HL-60 (cell line): Measurements from ENCODE around the gene SHLD1.
A peak's percentile ranks its signal among the peaks of the same experiment; 100 is the strongest.

Source experiments
- DNase-seq, 2 experiments: peaks; one replicate each; pipeline ENCODE4 v3.0.0-alpha.2; 2010 to 2020; ENCODE audit warnings: low read depth in 1 of 2, low spot score in 1 of 2
- H3K27ac ChIP-seq: fragments of 250-450 bp; sonication (Bioruptor Pico); replicated peaks from 2 replicates; pipeline ENCODE4 v1.5.1; 2020; ENCODE audit warnings: mild to moderate bottlenecking, moderate library complexity
- H3K27me3 ChIP-seq: fragments of 250-450 bp; sonication (Bioruptor Pico); 2 replicates; pipeline ENCODE4 v1.5.1; 2021; ENCODE audit warnings: mild to moderate bottlenecking, moderate library complexity; ENCODE audit not compliant: insufficient read depth, poor library complexity, severe bottlenecking
- H3K4me3 ChIP-seq: replicated peaks from 2 replicates; pipeline ENCODE4 v1.5.1; 2011; ENCODE audit warnings: mild to moderate bottlenecking, control low read depth, low read length; ENCODE audit not compliant: insufficient read depth
- GABPA ChIP-seq: IDR thresholded peaks from 2 replicates; pipeline ENCODE4 v1.6.1; 2012; ENCODE audit warnings: low read depth
- POLR2AphosphoS5 ChIP-seq: IDR thresholded peaks from 2 replicates; pipeline ENCODE4 v1.6.1; 2012; ENCODE audit warnings: low read depth
- REST ChIP-seq: IDR thresholded peaks from 2 replicates; pipeline ENCODE4 v1.6.1; 2012; ENCODE audit warnings: low read depth; ENCODE audit not compliant: insufficient replicate concordance
- SPI1 ChIP-seq: IDR thresholded peaks from 2 replicates; pipeline ENCODE4 v1.6.1; 2012; ENCODE audit warnings: low read depth, mild to moderate bottlenecking, borderline replicate concordance
- TF ChIP-seq, protein P1 (sequence below): IDR thresholded peaks from one replicate; pipeline ENCODE4 v1.5.1; 2011; ENCODE audit warnings: low read length, control low read depth, inconsistent platforms; ENCODE audit not compliant: insufficient read depth

Gene SHLD1

DNA sequence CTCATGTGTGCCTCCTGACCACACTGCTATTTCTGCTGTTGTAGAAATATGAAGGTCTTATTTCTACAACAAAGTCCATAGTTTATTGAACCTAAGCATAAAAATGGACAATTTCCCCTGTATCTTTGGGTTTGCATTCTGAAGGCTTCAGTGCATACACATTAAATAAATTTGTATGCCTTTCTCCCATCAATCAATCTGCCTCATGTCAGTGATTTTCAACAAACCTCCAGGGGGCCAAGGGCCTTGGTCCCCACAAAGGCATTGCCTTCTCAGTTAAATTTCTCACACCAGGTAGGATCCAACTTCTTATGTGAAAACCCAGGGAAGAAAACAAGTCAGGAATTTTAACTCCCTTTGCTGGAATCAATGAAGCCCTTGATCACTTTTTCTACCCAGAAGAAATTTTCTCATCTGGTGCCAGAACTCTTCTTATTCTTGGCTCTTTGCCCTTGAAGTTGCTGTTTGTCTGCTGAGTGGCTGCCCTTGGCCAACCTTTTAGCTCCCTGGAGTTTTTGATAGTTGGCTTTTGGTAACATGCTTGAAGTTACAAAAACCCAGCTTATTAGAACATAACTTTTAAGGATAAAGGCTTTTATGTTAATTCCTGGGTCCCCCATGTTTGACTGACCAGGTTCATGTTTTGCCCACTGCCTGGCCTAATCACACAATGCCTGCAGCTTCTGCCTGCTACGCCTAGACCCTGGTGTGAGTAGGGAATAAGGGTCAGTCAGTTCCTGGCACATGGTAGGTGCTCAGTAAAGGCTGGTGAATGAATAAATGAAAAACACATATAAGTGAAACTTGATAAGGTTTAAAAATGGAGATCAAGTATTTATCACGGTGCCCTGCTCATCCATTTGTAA is 37.0 kb downstream of the SHLD1 start:
- H3K27ac ChIP-seq = no peak overlapping the region
- H3K4me3 ChIP-seq = no peak overlapping the region
- no peaks in the 10 kb centered on the region for H3K27me3 ChIP-seq
- DNase-seq = no peak
- TF ChIP-seq SPI1 (no peak), GABPA (no peak), REST (no peak), POLR2AphosphoS5 (no peak)
- TF ChIP-seq, protein P1, sequence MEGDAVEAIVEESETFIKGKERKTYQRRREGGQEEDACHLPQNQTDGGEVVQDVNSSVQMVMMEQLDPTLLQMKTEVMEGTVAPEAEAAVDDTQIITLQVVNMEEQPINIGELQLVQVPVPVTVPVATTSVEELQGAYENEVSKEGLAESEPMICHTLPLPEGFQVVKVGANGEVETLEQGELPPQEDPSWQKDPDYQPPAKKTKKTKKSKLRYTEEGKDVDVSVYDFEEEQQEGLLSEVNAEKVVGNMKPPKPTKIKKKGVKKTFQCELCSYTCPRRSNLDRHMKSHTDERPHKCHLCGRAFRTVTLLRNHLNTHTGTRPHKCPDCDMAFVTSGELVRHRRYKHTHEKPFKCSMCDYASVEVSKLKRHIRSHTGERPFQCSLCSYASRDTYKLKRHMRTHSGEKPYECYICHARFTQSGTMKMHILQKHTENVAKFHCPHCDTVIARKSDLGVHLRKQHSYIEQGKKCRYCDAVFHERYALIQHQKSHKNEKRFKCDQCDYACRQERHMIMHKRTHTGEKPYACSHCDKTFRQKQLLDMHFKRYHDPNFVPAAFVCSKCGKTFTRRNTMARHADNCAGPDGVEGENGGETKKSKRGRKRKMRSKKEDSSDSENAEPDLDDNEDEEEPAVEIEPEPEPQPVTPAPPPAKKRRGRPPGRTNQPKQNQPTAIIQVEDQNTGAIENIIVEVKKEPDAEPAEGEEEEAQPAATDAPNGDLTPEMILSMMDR = no peak

GRCh38 chr20:5787796-5788165 is 37.6 kb downstream of the SHLD1 start:
- TF ChIP-seq GABPA = no peak
- TF ChIP-seq, protein P1 = no peak
- TF ChIP-seq POLR2AphosphoS5 = no peak
- no peak for DNase-seq
- H3K27me3 ChIP-seq = no peaks in the 10 kb centered on the region
- H3K4me3 ChIP-seq = no peak overlapping the region
- no peak overlapping the region for H3K27ac ChIP-seq

DNA sequence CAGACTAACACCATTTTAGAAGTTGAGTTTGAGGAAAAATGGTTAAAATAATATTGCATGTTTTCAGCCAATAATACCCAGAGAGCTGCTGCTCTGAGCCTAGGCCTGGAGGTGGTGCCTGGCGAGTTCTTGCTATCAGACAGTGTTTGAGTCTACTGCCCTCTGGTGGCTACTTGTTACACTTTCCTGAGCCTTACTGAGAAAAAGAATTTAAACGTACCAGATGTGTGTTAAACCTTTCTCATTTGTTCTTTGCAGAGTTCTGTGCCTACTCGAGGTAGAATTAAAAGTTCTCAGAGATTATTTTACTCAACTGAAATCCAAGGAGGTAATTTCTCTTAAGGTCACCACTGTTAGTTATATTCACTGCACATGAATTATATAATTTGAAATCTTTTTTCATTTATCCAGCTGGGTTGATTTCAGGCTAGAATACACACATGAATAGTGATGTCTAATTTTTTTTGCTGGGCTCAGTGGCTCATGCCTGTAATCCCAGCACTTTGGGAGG is 38.2 kb downstream of the SHLD1 start:
- no peak overlapping the region for H3K4me3 ChIP-seq
- TF ChIP-seq, protein P1 = peak; percentile 59
- no peak for TF ChIP-seq GABPA
- H3K27ac ChIP-seq = no peak overlapping the region
- peak; percentile 81 to 89 for DNase-seq
- H3K27me3 ChIP-seq = no peaks in the 10 kb centered on the region

DNA sequence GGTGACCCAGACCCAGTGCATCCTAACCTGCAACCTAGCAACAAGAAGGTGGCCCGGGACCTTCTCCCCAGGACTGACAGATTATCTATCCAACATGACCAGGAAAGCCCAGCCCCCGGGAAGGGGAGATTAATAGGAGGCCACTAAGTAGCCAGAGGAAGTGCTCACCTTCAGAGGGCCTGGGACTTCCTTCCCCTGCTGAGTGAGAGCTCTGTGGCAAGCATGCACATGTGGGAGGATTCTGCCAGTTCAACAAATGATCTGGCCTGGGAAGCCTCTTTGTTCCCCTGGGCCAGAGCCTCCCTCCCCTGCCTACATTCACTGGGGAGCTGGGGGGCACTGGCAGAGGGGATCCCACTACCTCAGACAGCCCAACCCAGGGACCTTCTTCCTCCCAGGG is 39.6 kb downstream of the SHLD1 start:
- Histone ChIP-seq H3K27me3 (no peaks in the 10 kb centered on the region), H3K27ac (peak overlapping the region; percentile 42; the same call in 1 of the 2 replicates), H3K4me3 (no peak overlapping the region)
- peak; percentile 13 to 60 for DNase-seq
- TF ChIP-seq REST (no peak), SPI1 (peak; percentile 60; the same call in 1 of the 2 replicates), POLR2AphosphoS5 (no peak), GABPA (peak; percentile 19; the same call in 1 of the 2 replicates)
- TF ChIP-seq, protein P1 = no peak
